Brain pericyte (primary cell): ENCODE measurements around the gene CYP2A7.
"Not testable (repeated sequence)": the region's sequence is repeated elsewhere in the genome, so short reads cannot be mapped to it uniquely, and the experiment has no call there.

Experiments
- DNase-seq: peaks from one replicate; pipeline ENCODE4 v3.0.0-alpha.2; 2012; ENCODE audit warnings: low read depth, low spot score

CYP2A7 gene

GRCh38 chr19:40882062-40882461 is at the start of gene CYP2A7:
Gene CYP2A7, minus strand, starts transcription at chr19:40882231. Its CDS starts 21 bp downstream, at chr19:40882210.
- DNase-seq: not testable (repeated sequence)

GRCh38 chr19:40930799-40931198 is 48.8 kb upstream of the CYP2A7 start:
- not testable (repeated sequence) for DNase-seq

GRCh38 chr19:40929942-40930341 is 47.9 kb upstream of the CYP2A7 start:
- DNase-seq: not testable (repeated sequence)

GRCh38 chr19:40928850-40929249 is 46.8 kb upstream of the CYP2A7 start:
- no peak for DNase-seq

GRCh38 chr19:40927567-40927966 is 45.5 kb upstream of the CYP2A7 start:
- no peak for DNase-seq

- DNase-seq: not testable (repeated sequence)
These were observed 44.2 kb upstream of the CYP2A7 start for GRCh38 chr19:40926276-40926675.

- DNase-seq: no peak
These were observed 41.9 kb upstream of the CYP2A7 start for GRCh38 chr19:40923934-40924391.

- not testable (repeated sequence) for DNase-seq
These were observed 40.5 kb upstream of the CYP2A7 start for GRCh38 chr19:40922237-40923160.

- DNase-seq: no peak
These were observed 39.2 kb upstream of the CYP2A7 start for GRCh38 chr19:40921005-40921897.

- no peak for DNase-seq
These were observed 38.4 kb upstream of the CYP2A7 start for GRCh38 chr19:40920300-40921004.

- DNase-seq: not testable (repeated sequence)
These were observed 37.7 kb upstream of the CYP2A7 start for GRCh38 chr19:40919530-40920299.

- not testable (repeated sequence) for DNase-seq
These were observed 36.3 kb upstream of the CYP2A7 start for GRCh38 chr19:40918303-40918702.

GRCh38 chr19:40908976-40909375 is 26.9 kb upstream of the CYP2A7 start:
- no peak for DNase-seq

- no peak for DNase-seq
These were observed 26.1 kb upstream of the CYP2A7 start for GRCh38 chr19:40907968-40908735.

- DNase-seq: no peak
These were observed 24.5 kb upstream of the CYP2A7 start for GRCh38 chr19:40906512-40906911.

GRCh38 chr19:40904673-40905156 is 22.7 kb upstream of the CYP2A7 start:
- not testable (repeated sequence) for DNase-seq

- not testable (repeated sequence) for DNase-seq
These were observed 20.1 kb upstream of the CYP2A7 start for GRCh38 chr19:40901975-40902750.

GRCh38 chr19:40900521-40900920 is 18.5 kb upstream of the CYP2A7 start:
- not testable (repeated sequence) for DNase-seq

GRCh38 chr19:40899964-40900363 is 17.9 kb upstream of the CYP2A7 start:
- not testable (repeated sequence) for DNase-seq
